GM23248 (cell line): ENCODE data around the gene HDGFL2. TPM values are rescaled to one million over a fixed set of nuclear protein-coding genes. Genes with fewer than 3 reads are reported as not detected.

Source experiments
- DNase-seq: peaks from one replicate; pipeline ENCODE4 v3.0.0-alpha.2; 2015
- H2AFZ ChIP-seq: fragments of 200-600 bp; sonication (generic); 2 replicates; pipeline ENCODE4 v1.6.1; 2016; ENCODE audit warnings: antibody characterized with exemption
- H3F3A ChIP-seq: fragments of 200-600 bp; sonication (generic); 2 replicates; pipeline ENCODE4 v1.6.1; 2016; ENCODE audit warnings: mild to moderate bottlenecking, antibody characterized with exemption, mixed run types; ENCODE audit not compliant: insufficient read depth
- H3K27ac ChIP-seq: fragments of 200-600 bp; sonication (generic); 2 replicates; pipeline ENCODE4 v1.5.1; 2016; ENCODE audit warnings: mild to moderate bottlenecking
- H3K27me3 ChIP-seq: fragments of 200-600 bp; sonication (generic); replicated peaks from 2 replicates; pipeline ENCODE4 v1.6.1; 2016; ENCODE audit warnings: mild to moderate bottlenecking; ENCODE audit not compliant: insufficient read depth
- H3K36me3 ChIP-seq: fragments of 200-600 bp; sonication (generic); 2 replicates; pipeline ENCODE4 v1.6.1; 2016; ENCODE audit warnings: low read depth, mild to moderate bottlenecking
- H3K4me1 ChIP-seq: fragments of 200-600 bp; sonication (generic); 2 replicates; pipeline ENCODE4 v1.6.1; 2016; ENCODE audit warnings: mild to moderate bottlenecking; ENCODE audit not compliant: insufficient read depth
- H3K4me2 ChIP-seq: fragments of 200-600 bp; sonication (generic); one replicate; pipeline ENCODE4 v1.6.1; 2016; ENCODE audit warnings: mild to moderate bottlenecking; ENCODE audit not compliant: unreplicated experiment
- H3K4me3 ChIP-seq: fragments of 200-600 bp; sonication (generic); 2 replicates; pipeline ENCODE4 v1.5.1; 2016; ENCODE audit warnings: mild to moderate bottlenecking
- H3K79me2 ChIP-seq: fragments of 200-600 bp; sonication (generic); 2 replicates; pipeline ENCODE4 v1.6.1; 2016; ENCODE audit warnings: mild to moderate bottlenecking; ENCODE audit not compliant: insufficient read depth
- H3K9ac ChIP-seq: fragments of 200-600 bp; sonication (generic); 2 replicates; pipeline ENCODE4 v1.6.1; 2016; ENCODE audit warnings: mild to moderate bottlenecking
- H3K9me2 ChIP-seq: fragments of 200-600 bp; sonication (generic); 2 replicates; pipeline ENCODE4 v1.6.1; 2016; ENCODE audit warnings: mixed run types, mild to moderate bottlenecking, moderate library complexity; ENCODE audit not compliant: insufficient read depth
- H3K9me3 ChIP-seq: fragments of 200-600 bp; sonication (generic); one replicate; pipeline ENCODE4 v1.6.1; 2017; ENCODE audit warnings: low read depth
- H4K20me1 ChIP-seq: fragments of 200-600 bp; sonication (generic); 2 replicates; pipeline ENCODE4 v1.6.0; 2016; ENCODE audit not compliant: insufficient read depth
- EZH2 ChIP-seq: fragments of 200-600 bp; sonication (generic); IDR thresholded peaks from 2 replicates; pipeline ENCODE4 v1.6.1; 2018; ENCODE audit warnings: antibody characterized with exemption, mild to moderate bottlenecking; ENCODE audit not compliant: insufficient read depth, poor library complexity, severe bottlenecking
- EZH2phosphoT487 ChIP-seq: fragments of 200-600 bp; sonication (generic); IDR thresholded peaks from 2 replicates; pipeline ENCODE4 v1.6.1; 2018; ENCODE audit warnings: antibody characterized with exemption, moderate library complexity, mild to moderate bottlenecking, low read depth; ENCODE audit not compliant: insufficient read depth
- WGBS, 2 experiments: methylation state at CpG; one replicate each; pipeline ENCODE4 v1.1.6; 2015 to 2017; ENCODE audit warnings: low lambda C conversion rate in 2 of 2, low coverage in 1 of 2; ENCODE audit errors: missing lambda C conversion rate in 2 of 2; 5-methylcytosine and 5-hydroxymethylcytosine counted together
- in situ Hi-C: fragments of 300-500 bp; cut with MboI; formaldehyde crosslinking; loops from 2 replicates; pipeline ENCODE4 v1.15.0; 2020
- polyA plus RNA-seq: library from polyadenylated mRNA; unstranded; fragments of >200 nt; fragmentation: Nextera tagmentation; extraction: Ambion mirVana; gene quantifications from 2 replicates; pipeline ENCODE4 v1.2.1, GENCODE V29; 2016
- total RNA-seq: library from RNA; depleted of rRNA; stranded (reverse); fragments of >200 nt; shearing (Covaris generic); gene quantifications from 2 replicates; pipeline ENCODE4 v1.2.3, GENCODE V29; 2014

Gene HDGFL2
- total and polyA plus RNA-seq, 2 experiments from 2014 or later: 23.0 to 50.7 TPM

GRCh38 chr19:4513248-4513647 lies 41.2 kb downstream of the HDGFL2 start:
- H3K36me3 ChIP-seq: no peaks in the 10 kb centered on the region

GRCh38 chr19:4515732-4516131 lies 43.6 kb downstream of the HDGFL2 start:
- Histone ChIP-seq H3K36me3 (no peaks in the 10 kb centered on the region), H4K20me1 (no peaks in the 10 kb centered on the region), H2AFZ (no peak overlapping the region), H3K27me3 (no peaks in the 10 kb centered on the region), H3K9me2 (no peaks in the 10 kb centered on the region), H3K4me3 (no peak overlapping the region), H3K79me2 (no peaks in the 10 kb centered on the region), H3F3A (no peaks in the 10 kb centered on the region), H3K9ac (no peak overlapping the region), H3K4me1 (no peaks in the 10 kb centered on the region), H3K4me2 (no peak overlapping the region), H3K27ac (no peak overlapping the region), H3K9me3 (no peaks in the 10 kb centered on the region)
- TF ChIP-seq EZH2phosphoT487 (no peak), EZH2 (no peak)
- DNase-seq: no peak
- WGBS, 2 experiments: 76 to 80% methylated on average over 5 of the region's 5 CpGs
- in situ Hi-C loops: no loop called here

More at GRCh38 chr19:4513248-4513647, 41.2 kb downstream of the HDGFL2 start:
- no peaks in the 10 kb centered on the region for H4K20me1 ChIP-seq
- no peaks in the 10 kb centered on the region for H3K79me2 ChIP-seq
- H3K4me2 ChIP-seq: no peak overlapping the region
- no peak overlapping the region for H2AFZ ChIP-seq
- no peak overlapping the region for H3K27ac ChIP-seq
- H3K9me2 ChIP-seq: no peaks in the 10 kb centered on the region
- H3K4me3 ChIP-seq: no peak overlapping the region
- no peaks in the 10 kb centered on the region for H3K9me3 ChIP-seq
- H3F3A ChIP-seq: no peaks in the 10 kb centered on the region
- in situ Hi-C loops: no loop called here
- H3K27me3 ChIP-seq: no peaks in the 10 kb centered on the region
- H3K9ac ChIP-seq: no peak overlapping the region
- WGBS, 2 experiments: 79 to 85% methylated on average over 16 to 17 of the region's 17 CpGs
- no peaks in the 10 kb centered on the region for H3K4me1 ChIP-seq
- no peak for DNase-seq
- TF ChIP-seq EZH2phosphoT487: no peak
- TF ChIP-seq EZH2: no peak

GRCh38 chr19:4516199-4516938 lies 44.3 kb downstream of the HDGFL2 start:
- Histone ChIP-seq H3K9me3 (no peaks in the 10 kb centered on the region), H4K20me1 (no peaks in the 10 kb centered on the region), H3K4me3 (no peak overlapping the region), H3K4me2 (no peak overlapping the region), H3K27me3 (no peaks in the 10 kb centered on the region), H3K36me3 (no peaks in the 10 kb centered on the region), H2AFZ (no peak overlapping the region), H3K79me2 (no peaks in the 10 kb centered on the region), H3K27ac (no peak overlapping the region), H3K9ac (no peak overlapping the region), H3K4me1 (no peaks in the 10 kb centered on the region), H3F3A (no peaks in the 10 kb centered on the region), H3K9me2 (no peaks in the 10 kb centered on the region)
- in situ Hi-C loops: no loop called here
- TF ChIP-seq EZH2phosphoT487 (no peak), EZH2 (no peak)
- DNase-seq: no peak
- WGBS, 2 experiments: 45 to 52% methylated on average over 14 of the region's 14 CpGs

- peak; percentile 20 for DNase-seq
- H3K4me2 ChIP-seq: no peak overlapping the region
- H3K79me2 ChIP-seq: no peaks in the 10 kb centered on the region
- no peaks in the 10 kb centered on the region for H3K36me3 ChIP-seq
- H3K9ac ChIP-seq: no peak overlapping the region
- H2AFZ ChIP-seq: no peak overlapping the region
- no peaks in the 10 kb centered on the region for H3K4me1 ChIP-seq
- no peak overlapping the region for H3K27ac ChIP-seq
- no peaks in the 10 kb centered on the region for H3K9me2 ChIP-seq
- no peaks in the 10 kb centered on the region for H3K9me3 ChIP-seq
- WGBS, 2 experiments: 3 to 6% methylated on average over 5 to 7 of the region's 8 CpGs
- H3F3A ChIP-seq: no peaks in the 10 kb centered on the region
- H4K20me1 ChIP-seq: no peaks in the 10 kb centered on the region
- TF ChIP-seq EZH2phosphoT487 (no peak), EZH2 (no peak)
- no peaks in the 10 kb centered on the region for H3K27me3 ChIP-seq
- no peak overlapping the region for H3K4me3 ChIP-seq
- in situ Hi-C loops: no loop called here
These were observed 44.8 kb downstream of the HDGFL2 start for GRCh38 chr19:4516939-4517300.
